ENCODE results near the gene TNS3.

TNS3 gene

DNA sequence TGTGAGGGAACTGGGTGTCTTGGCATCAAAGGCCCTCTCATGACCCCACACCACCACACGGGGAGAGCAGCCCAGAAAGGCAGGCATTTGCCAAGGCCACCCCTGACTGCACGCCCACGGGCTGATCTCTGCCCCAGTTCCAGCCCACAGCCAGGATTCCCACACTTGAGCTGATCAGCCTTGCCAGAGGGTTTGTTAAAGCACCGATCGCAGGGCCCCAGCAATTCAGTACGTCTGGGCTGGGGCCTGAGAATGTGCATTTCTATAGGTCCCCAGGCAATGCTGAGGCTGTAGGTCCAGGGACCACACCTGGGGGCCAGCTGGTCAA is 103.9 kb downstream of the TNS3 start:
- TF ChIP-seq, protein P1, sequence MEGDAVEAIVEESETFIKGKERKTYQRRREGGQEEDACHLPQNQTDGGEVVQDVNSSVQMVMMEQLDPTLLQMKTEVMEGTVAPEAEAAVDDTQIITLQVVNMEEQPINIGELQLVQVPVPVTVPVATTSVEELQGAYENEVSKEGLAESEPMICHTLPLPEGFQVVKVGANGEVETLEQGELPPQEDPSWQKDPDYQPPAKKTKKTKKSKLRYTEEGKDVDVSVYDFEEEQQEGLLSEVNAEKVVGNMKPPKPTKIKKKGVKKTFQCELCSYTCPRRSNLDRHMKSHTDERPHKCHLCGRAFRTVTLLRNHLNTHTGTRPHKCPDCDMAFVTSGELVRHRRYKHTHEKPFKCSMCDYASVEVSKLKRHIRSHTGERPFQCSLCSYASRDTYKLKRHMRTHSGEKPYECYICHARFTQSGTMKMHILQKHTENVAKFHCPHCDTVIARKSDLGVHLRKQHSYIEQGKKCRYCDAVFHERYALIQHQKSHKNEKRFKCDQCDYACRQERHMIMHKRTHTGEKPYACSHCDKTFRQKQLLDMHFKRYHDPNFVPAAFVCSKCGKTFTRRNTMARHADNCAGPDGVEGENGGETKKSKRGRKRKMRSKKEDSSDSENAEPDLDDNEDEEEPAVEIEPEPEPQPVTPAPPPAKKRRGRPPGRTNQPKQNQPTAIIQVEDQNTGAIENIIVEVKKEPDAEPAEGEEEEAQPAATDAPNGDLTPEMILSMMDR (IDR thresholded peaks at IDR 0.05; ENCODE audit: low read depth, low read length) = no peak
- DNase-seq (ENCODE audit: extremely low read depth, low read depth) = no peak

GRCh38 chr7:47477191-47478016 is 104.5 kb downstream of the TNS3 start:
- TF ChIP-seq, protein P1 (IDR thresholded peaks at IDR 0.05; ENCODE audit: low read depth, low read length) = no peak
- no peak for DNase-seq (ENCODE audit: extremely low read depth, low read depth)

- TF ChIP-seq, protein P1 (IDR thresholded peaks at IDR 0.05; ENCODE audit: low read depth, low read length) = no peak
- no peak for DNase-seq (ENCODE audit: extremely low read depth, low read depth)
These were observed 106.1 kb downstream of the TNS3 start for GRCh38 chr7:47475880-47476227.

DNA sequence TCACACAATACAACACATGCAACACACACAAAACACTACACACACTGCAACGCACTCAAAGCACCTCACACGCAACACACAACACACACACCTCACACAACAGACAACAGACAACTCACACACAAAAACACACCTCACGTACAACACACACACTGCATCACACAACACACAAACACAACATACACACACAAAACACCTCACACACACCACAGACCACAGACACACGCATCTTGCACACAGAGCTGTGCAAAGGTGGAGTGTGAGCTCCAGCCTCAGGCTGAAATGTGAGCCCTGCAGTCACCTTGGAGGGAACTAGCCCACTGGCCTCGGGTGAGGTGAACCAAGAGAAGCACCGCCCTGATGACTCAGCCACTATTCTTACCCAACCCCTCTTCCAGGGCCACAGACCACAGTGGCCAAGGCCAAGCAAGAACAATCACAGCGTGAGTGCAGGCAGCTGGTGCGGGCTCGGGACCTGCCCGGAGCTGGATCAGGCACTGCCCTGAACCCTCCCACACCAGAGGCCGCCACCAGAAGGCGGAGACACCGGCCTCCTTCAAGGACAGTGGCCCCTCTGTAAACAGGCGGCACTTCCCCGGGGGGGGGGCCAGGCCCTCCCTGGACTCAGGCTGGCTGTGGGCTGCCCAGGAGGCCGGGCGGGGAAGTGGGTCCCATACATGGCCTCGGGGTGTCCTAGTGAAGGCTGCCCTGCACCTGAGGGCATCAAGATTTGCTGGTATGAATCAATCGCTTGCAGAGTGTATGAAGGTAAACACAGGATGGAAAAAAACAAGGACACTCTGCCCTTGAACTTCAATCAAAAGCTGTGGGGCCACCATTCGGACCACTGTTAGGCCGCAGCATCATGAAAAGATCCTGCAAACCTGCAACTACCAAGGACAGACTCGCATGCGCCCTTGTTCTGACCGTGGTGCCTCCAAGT is 106.7 kb downstream of the TNS3 start:
- TF ChIP-seq, protein P1 (IDR thresholded peaks at IDR 0.05; ENCODE audit: low read depth, low read length) = peak; percentile 24

GRCh38 chr7:47474211-47474936 is 107.5 kb downstream of the TNS3 start:
- DNase-seq (ENCODE audit: extremely low read depth, low read depth) = no peak
- TF ChIP-seq, protein P1 (IDR thresholded peaks at IDR 0.05; ENCODE audit: low read depth, low read length) = no peak

More for the DNA sequence above, 106.7 kb downstream of the TNS3 start:
- peak; percentile 89 for DNase-seq (ENCODE audit: extremely low read depth, low read depth)

- no peak for DNase-seq (ENCODE audit: extremely low read depth, low read depth)
- TF ChIP-seq, protein P1 (IDR thresholded peaks at IDR 0.05; ENCODE audit: low read depth, low read length) = no peak
These were observed 108.3 kb downstream of the TNS3 start for GRCh38 chr7:47473499-47474210.

All from AG09319 (cell line).